Measurements from ENCODE around the gene LY86.

DNA sequence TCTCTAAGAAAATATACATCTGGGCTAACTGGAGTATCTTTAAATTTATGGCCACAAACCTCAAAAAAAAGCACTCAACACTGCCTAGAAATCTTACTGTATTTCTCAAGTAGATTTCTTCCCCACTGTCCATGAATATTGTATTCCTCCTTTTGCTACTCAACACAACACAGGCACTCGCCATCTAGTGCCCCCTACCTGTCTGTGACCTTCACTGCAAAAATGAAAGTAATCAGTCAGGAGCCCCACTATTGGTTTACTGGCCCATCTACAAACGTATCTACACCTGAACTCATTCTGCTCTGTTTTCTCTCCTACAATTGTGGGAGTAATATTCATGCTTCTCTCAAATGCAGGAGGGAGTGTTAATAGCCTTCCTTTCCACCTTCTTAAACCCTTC, 58.3 kb downstream of the LY86 start:
- TF ChIP-seq, protein P1, sequence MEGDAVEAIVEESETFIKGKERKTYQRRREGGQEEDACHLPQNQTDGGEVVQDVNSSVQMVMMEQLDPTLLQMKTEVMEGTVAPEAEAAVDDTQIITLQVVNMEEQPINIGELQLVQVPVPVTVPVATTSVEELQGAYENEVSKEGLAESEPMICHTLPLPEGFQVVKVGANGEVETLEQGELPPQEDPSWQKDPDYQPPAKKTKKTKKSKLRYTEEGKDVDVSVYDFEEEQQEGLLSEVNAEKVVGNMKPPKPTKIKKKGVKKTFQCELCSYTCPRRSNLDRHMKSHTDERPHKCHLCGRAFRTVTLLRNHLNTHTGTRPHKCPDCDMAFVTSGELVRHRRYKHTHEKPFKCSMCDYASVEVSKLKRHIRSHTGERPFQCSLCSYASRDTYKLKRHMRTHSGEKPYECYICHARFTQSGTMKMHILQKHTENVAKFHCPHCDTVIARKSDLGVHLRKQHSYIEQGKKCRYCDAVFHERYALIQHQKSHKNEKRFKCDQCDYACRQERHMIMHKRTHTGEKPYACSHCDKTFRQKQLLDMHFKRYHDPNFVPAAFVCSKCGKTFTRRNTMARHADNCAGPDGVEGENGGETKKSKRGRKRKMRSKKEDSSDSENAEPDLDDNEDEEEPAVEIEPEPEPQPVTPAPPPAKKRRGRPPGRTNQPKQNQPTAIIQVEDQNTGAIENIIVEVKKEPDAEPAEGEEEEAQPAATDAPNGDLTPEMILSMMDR (IDR thresholded peaks at IDR 0.05; ENCODE audit: insufficient read depth, low read length, poor library complexity, severe bottlenecking), result peak; percentile 27
- no peak for TF ChIP-seq EZH2phosphoT487 (conservative IDR thresholded peaks at IDR 0.05; ENCODE audit: low read length)

All from SU-DHL-6 (cell line).